Amniotic epithelial cell (primary cell): ENCODE measurements around the gene CSRP1.
A peak's percentile ranks its signal among the peaks of the same experiment; 100 is the strongest.
"Not testable (repeated sequence)": the region's sequence is repeated elsewhere in the genome, so short reads cannot be mapped to it uniquely, and the experiment has no call there.

Experiments used
- DNase-seq: peaks from one replicate; pipeline ENCODE4 v3.0.0-alpha.2; 2010; ENCODE audit warnings: low read depth

The CSRP1 gene

DNA sequence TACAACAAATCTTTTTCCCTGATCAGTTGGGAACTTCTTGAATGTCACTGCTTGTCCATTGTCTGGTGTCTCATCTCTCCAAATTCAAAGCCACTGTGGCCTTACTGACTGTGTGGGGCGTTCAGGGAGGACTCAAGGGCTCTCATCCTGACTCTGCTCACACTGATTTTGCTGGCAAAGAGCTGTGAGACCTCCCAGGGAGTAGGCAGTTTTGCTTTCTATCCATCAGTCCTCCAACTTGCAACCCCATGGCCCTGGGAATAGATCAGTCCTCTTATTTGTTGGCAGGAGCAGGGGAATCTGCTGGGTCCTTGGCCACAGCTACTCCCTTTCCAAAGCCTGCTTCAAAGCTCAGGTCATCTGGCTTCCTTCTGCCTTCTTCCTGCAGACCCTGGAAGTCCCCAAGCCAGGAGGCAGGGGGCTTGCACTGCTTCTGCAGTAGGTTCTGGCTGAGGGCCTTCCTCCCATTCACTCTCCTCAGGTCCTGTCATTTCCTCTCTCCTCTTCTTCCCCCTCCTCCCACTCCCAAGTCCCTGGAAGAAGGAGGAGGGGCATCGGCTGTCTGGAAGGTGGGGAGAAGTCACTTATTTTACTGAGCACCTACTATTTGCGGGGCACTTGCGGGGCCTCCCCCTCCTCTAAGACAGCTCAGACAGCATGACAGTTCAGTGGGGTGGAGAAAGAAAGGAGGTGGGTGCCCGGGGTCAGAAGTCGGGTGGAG lies 31.1 kb upstream of the CSRP1 start:
- no peak for DNase-seq

DNA sequence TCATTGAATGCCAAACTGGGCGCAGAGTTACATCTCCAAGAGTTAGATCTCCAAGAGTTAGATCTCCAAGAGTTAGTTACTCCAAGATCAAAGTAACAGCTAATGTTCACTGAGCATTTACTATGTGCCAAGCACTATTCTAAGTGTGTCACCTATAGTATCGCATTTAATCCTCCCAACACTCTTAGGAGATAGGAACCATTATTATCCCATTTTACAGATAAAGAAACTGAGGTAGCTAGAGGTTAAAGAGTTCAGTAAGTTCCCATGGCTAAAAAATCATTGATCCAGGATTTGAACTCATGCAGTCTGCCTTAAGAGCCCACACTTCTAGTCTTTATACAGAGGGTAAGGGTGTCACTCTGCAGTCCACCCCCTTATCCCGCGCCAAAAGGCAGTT lies 30.5 kb upstream of the CSRP1 start:
- no peak for DNase-seq

DNA sequence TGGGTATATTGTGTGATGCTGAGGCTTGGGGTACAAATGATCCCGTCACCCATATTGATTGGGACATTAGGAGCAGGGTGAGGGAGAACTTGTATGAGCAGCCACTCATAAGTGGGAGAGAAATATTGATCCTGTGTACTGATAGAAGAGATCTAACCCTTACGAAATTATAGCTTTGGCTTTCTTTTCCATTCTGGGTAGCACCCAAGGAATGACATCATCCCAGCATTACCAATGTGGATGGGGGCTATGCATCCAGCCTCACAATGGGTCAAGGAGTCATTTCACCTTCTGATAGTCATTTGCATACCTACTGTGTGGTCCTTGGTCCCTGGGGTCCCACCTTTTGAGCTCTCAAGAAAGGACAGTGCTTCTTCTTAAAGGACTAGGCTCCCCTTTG lies 30.1 kb upstream of the CSRP1 start:
- no peak for DNase-seq

DNA sequence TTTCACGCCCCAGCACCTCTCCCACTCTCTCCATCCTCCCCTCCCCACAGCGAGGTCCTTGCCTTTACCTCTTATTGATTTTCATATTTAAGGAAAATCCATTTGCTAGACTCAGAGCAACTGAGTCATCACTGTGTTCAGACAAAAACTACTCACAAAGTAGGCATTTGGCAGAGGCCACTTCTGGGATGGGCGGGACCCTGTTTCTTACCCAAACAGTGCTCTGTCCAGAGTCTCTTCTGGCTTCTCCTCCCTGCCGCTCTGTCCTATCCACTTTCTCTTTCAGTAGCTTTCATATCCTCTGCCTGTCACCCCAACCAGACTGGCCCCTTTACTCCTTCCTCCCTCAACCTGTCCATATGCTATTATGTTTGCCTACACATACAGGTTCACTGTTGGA lies 29.6 kb upstream of the CSRP1 start:
- peak; percentile 66 for DNase-seq

DNA sequence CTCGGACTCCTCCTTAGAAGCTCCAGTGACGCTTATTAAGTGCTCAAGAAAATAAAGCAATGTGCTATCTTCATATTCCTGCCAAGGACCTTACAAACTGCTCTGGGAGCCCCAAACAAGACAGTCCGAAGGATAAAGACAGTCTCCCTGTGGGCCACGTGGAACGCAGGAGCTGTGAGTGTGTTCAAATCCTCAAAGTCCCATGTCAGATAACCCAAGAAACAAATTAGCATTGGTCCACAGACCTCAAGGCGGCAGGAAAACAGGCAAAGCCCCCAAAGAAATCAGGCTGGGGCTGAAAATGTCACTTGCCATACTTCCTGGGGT lies 29.0 kb upstream of the CSRP1 start:
- no peak for DNase-seq

DNA sequence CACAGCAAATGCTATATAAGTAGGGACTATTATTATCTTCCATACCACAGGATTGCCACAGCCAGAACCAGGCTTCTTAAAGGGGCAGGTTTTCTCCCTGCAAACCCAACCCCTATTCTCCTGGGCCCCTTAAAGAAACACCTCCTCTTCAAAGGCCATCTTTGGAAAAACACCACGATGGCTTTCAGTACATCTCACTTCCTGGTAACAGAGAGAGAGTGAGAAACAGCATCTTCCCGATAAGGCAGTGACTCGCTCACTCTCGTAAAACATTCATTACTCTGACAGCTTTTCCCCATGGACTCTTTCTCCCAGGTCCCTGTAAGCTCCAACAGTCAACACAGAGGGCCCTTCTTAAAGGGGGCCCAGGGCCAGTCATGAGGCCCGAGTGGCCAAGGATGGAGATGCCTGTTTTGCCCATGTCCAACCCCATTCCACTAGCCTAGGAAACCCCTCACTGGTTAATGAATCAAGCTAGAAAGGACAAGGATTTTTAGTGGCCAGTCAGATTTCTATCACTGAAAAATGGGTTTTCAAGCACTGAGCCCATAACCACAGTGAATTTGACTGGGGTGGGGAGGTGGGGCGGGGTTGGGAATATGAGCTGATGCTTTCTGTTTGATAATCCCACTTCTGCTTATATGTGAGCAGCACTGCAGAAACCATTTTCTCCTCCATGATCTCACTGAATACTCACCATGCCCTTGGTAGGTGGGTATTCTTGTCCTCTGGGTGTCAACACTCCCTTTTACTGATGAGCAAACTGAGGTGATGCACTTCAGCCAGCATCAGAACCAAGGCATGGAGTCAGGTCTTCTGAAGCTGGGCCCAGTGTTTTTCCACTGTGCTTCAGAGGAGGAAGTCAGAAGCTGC lies 28.4 kb upstream of the CSRP1 start:
- peak; percentile 82 for DNase-seq

DNA sequence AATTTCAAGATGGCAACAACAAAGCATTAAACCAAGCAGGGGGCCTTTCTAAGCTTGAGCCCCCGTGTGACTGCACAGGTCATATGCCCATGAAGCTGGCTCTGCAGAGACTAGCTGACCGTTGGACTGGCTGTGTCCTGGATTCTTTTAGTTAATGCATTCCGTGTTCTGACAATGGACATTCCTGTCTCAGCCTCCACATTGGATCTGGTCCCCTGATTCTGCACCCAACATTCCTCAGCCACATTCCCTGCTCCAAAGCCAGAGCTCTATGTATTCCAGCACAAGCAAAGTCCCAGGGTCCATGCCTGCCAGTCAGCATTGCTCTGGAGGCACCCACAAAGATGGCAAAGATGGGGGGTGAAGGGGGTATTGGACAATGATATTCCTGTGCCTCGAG lies 26.9 kb upstream of the CSRP1 start:
- DNase-seq = no peak

DNA sequence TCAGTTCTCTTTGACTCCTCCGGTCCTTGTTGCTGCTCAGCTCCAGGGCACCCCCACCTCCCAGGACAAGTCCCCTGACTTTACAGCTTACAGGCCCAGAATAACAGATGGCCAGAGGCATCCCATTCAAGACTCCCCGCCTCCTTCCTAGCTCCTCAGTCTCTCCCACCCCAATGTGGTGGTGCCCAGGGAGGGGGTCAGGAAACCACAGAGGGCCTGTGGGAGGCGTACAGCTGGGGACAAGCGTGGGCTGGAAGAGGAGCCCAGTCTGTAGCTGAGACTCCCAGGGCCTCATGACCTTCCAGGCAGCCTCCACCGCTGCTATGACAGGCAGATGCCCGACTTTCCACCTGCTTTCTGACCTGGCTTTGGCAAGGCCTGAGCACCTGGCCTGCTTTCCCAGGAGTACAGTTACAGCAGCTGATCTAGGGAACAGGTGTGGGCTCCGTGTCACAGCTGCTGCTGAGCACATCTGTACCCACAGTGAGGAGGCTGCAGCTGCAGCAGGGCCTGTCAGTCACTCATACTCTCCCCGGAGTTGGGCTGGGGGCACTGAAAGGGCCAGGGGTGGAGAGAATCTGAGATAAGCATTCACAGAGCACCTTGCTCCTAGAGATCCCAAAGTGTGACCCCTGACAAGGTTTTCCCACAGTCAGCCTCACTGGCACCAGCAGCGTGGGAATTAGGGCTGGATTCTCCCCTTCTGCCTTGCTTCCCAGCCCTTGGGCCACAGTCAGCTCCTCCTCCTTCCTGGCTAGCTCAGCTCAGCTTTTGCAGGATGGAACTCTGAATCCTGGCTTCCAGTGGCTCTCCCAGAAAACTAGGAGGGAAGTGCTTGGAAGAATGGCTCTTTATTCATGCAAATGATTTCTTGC lies 24.9 kb upstream of the CSRP1 start:
- no peak for DNase-seq

DNA sequence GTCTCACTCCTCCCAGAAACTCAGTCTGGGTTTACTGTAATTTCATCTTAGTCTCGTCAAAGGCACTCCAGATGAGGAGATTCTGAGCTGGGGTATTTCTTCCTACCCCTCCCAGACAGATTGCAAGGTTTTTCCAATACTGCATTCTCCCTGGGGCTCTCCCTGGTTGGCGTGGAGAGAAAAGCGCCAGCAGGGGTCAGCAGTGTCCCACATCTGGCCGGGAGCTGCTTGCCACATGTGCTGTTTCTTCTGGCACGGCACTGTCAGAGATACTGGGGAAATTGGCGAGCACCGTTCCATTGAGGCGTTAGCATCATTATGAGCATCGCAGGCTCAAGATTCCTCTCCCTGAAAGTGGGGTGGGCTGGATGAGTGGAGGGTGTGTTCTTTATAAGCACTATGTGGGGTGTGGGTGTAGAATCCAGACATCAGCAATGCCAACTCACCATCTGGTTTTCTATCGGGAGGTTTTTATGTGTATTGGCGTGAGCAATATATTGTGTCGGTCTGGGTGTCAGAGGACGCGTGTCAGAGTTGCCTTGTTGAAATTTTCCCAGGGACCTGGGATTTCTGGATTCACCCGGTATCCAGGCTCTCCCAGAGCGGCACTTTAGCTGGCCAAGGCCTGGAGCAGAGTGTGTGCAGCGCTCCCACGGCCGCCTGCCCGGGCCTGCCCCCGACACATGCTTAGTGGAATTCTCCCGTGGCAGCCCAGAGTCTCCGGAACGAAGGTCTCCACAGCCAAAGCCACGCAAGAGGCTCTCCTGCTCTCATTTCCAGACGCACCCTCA lies 24.0 kb upstream of the CSRP1 start:
- DNase-seq = peak; percentile 70

DNA sequence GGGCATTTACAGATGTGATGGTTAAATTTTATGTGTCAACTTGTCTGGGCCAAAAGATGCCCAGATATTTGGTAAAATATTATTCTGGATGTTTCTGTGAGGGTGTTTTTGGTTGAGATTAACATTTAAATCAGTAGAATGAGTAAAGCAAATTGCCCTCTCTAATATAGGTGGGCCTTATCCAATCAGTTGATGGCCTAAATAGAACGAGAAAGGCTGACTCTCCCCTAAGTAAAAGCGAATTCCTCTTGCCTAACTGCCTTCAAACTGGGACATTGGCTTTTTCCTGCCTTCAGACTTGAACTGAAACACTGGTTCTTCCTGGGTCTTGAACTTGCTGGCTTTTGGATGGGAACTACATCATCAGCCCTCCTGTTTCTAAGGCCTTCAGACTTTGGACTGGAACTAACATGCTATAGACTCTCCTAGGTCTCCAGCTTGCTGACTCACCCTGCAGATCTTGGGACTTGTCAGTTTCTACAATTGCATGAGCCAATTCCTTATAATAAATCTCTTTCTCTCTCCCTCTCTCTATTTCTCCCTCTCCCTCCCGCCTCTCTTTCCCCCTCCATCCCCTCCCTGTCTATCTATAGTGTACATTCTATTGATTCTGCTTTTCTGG lies 21.8 kb upstream of the CSRP1 start:
- DNase-seq = peak; percentile 69

DNA sequence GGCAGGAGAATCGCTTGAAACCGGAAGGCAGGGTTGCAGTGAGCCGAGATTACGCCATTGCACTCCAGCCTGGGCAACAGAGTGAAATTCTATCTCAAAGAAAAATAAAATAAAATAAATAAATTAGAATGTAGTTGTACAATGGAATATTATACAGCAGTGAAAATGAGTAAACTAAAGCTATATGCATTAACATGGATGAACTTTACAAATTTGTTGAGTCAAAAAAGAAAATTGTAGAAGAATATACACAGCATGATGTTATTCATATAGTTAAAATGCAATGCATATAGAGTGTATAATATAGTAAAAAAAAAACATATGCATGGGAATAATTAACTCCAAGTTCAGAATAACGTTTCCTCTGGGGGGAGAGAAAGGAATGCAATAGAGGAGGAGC lies 21.0 kb upstream of the CSRP1 start:
- no peak for DNase-seq

DNA sequence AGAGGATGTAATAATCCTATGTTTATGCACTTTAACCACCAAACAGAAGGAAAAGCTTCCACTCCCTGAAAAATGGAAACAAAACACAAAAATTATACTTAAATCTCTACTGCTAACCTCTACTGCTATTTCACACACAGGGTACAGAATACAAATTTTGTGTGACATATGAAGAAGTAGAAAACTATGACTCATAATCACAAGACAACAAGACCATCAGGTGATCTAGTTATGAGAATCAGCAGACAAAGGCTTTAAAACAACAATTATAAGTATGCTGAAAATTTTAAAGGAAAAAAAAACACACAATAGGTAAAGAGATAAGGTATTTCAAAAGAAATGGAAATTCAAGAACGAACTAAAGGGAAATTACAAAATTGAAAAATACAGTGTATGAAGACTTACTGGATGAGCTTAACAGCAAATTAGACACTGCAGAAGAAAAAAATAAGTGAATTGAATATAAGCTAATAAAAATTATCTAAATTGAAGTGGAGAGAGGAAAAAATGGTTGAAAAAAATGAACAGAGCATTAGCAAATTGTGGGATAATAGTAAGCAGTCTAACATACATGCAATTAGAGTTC lies 18.4 kb upstream of the CSRP1 start:
- DNase-seq = no peak

DNA sequence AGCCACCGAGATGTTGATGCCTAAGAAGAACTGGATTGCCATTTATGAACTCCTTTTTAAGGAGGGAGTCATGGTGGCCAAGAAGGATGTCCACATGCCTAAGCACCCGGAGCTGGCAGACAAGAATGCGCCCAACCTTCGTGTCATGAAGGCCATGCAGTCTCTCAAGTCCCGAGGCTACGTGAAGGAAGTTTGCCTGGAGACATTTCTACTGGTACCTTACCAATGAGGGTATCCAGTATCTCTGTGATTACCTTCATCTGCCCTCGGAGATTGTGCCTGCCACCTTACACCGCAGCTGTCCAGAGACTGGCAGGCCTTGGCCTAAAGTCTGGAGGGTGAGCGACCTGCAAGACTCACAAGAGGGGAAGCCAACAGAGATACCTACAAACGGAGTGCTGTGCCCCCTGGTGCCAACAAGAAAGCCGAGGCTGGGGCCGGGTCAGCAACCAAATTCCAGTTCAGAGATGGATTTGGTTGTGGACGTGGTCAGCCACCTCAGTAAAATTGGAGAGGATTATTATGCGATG lies 13.2 kb upstream of the CSRP1 start:
- DNase-seq = not testable (repeated sequence)

DNA sequence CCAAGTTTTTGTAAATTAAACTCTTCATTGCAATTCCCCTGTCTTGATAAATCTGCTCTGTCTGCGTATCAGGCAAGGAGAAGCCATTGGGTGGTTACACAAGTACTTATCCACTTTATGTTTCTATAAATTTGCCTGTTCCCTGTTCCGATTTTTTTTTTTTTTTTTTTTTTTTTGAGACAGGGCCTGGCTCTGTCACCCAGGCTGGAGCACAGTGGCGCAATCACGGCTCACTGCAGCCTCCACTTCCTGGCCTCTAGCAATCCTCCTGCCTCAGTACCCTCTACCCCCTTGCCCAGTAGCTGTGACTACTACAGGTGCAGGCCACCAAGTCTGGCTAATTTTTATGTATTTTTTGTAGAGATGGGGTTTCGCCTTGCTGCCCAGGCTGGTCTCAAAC lies 11.1 kb upstream of the CSRP1 start:
- DNase-seq = no peak

DNA sequence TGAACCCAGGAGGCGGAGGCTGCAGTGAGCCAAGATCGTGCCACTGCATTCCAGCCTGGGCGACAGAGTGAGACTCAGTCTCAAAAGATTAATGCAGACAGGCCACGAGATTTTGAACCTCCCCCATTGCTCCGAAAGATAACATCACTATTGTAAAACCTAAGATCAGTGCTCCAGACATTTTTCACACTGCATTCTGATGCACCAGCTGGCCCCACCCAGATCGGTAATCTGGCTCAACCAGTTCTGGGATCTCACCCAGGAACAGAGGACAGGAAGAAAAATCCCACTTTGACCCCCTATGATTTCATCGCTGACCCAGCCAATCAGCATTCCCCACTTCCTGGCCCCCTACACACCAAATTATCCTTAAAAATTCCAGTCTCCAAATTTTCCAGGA lies 10.7 kb upstream of the CSRP1 start:
- no peak for DNase-seq

DNA sequence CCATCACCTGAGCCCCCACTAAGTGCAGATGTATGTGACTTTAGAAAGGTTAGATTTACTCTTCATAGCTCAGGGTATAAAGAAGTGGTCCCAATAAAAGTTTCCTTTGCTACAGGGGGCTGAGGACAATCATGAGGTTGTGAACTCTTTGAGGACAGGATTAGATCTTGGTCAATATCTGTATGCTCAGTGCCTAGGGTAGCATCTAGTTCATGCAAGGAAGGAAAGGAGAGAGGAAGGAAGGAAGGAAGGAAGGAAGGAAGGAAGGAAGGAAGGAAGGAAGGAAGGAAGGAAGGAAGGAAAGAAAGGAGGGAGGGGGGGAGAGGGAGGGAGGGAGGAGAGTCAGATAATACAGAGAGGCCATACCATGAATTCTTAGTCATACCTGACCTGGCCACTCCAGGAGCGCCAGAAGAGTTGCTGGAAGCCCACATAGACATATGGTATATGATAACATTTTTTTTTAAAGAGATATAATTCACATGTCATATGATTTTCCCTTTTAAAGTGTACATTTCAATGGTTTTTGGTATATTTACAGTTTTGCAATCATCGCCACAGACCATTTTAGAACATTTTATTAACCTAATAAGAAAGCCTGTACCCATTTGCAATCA lies 9.7 kb upstream of the CSRP1 start:
- DNase-seq = no peak

DNA sequence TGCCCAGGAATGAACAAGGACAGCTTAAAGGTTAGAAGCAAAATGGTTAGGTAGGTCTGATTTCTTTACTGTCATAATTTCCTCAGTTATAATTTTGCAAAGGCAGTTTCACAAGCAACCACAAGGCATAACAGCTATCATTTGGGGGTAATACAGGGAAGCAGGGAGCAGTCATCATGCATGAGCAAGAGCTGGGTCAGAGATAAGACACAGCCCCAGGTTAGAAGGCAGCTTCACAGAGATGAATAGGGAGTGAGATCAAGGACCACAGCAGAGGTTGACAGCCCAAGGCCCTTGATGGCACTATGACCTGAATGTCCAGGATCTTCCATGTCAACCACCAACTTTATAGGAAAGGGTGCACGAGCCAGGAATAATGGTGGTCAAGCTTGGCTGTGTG lies 9.0 kb upstream of the CSRP1 start:
- peak; percentile 84 for DNase-seq

DNA sequence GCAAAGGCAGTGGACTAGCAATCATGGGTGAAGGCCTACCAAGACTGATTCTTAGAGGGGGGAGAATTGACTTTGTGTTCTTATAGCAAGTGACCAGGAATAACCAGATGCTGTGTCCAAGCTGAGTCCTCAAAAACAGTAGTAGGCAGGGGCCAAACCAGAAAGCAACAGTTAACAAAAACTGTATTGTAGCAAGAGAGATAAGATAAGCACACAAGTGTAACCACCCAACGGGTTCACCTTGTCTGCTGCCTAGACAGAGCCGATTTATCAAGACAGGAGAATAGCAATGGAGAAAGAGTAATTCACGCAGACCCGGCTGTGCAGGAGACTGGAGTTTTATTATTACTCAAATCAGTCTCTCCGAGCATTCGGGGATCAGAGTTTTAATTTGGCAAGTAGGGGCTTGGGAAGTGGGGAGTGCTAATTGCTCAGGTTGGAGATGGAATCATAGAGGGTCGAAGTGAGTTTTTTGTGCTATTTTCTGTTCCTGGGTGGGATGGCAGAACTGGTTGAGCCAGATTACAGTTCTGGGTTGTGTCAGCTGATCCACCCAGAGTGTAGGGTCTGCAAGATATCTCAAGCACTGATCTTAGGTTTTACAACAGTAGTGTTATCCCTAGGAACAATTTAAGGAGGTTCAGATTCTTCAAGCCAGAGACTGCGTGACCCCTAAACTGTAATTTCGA lies 8.3 kb upstream of the CSRP1 start:
- no peak for DNase-seq

DNA sequence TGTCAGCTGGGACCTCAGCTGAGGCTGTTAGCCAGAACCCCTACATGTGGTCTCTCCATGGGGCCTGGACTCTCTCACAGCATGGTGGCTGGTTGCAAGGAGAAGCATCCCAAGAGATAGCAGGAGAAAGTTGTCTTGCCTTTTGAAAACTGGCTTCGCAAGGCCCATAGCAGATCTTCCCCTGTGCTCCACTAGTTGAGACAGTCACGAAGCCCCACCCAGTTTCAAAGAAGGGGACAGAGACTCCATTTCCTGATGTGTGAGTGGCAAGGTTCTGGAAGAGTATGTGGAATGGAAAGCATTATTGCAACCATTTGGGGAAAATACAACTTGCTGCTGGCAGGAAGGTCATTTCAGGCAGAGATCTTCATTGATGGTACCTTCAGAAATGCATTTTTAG lies 7.5 kb upstream of the CSRP1 start:
- no peak for DNase-seq
